HG03469 (cell line): ENCODE measurements around the gene WHAMM.
"Not testable (repeated sequence)": the region's sequence is repeated elsewhere in the genome, so short reads cannot be mapped to it uniquely, and the experiment has no call there.

Source experiments
- ATAC-seq: cut with Tn5 transposase; IDR thresholded peaks from one replicate; pipeline ENCODE4 v1.9.1; 2021; ENCODE audit warnings: mild to moderate bottlenecking, moderate library complexity, moderate number of reproducible peaks; ENCODE audit not compliant: unreplicated experiment

Gene WHAMM

GRCh38 chr15:82864967-82865366 lies 55.5 kb downstream of the WHAMM start:
- ATAC-seq = no peak

GRCh38 chr15:82865581-82865980 lies 56.2 kb downstream of the WHAMM start:
- not testable (repeated sequence) for ATAC-seq

GRCh38 chr15:82865981-82866380 lies 56.6 kb downstream of the WHAMM start:
- ATAC-seq = not testable (repeated sequence)

- no peak for ATAC-seq
Measured at GRCh38 chr15:82870727-82871320, 61.4 kb downstream of the WHAMM start.

- no peak for ATAC-seq
Measured at GRCh38 chr15:82871358-82871757, 61.9 kb downstream of the WHAMM start.

- ATAC-seq = no peak
Measured at GRCh38 chr15:82871832-82872484, 62.5 kb downstream of the WHAMM start.

GRCh38 chr15:82873000-82873680 lies 63.7 kb downstream of the WHAMM start:
- ATAC-seq = no peak

- ATAC-seq = no peak
Measured at GRCh38 chr15:82874267-82874666, 64.8 kb downstream of the WHAMM start.

GRCh38 chr15:82874961-82875360 lies 65.5 kb downstream of the WHAMM start:
- ATAC-seq = no peak

- no peak for ATAC-seq
Measured at GRCh38 chr15:82875411-82876003, 66.1 kb downstream of the WHAMM start.

GRCh38 chr15:82877825-82878224 lies 68.4 kb downstream of the WHAMM start:
- no peak for ATAC-seq

- no peak for ATAC-seq
Measured at GRCh38 chr15:82878325-82878724, 68.9 kb downstream of the WHAMM start.

- ATAC-seq = no peak
Measured at GRCh38 chr15:82880704-82881103, 71.3 kb downstream of the WHAMM start.

GRCh38 chr15:82881747-82882146 lies 72.3 kb downstream of the WHAMM start:
- no peak for ATAC-seq

GRCh38 chr15:82882273-82882928 lies 73.0 kb downstream of the WHAMM start:
- ATAC-seq = no peak
